ENCODE results near the gene PABPN1L. TPM values are rescaled to one million over a fixed set of nuclear protein-coding genes. Genes with fewer than 3 reads are reported as not detected.
A peak's percentile ranks its signal among the peaks of the same experiment; 100 is the strongest.

Gene PABPN1L
- total RNA-seq, 1 donor from 2014 or later, result 0.40 TPM

- H3K27me3 Mint-ChIP-seq (ENCODE audit: low read depth), result no peaks in the 10 kb centered on the region
- H3K36me3 Mint-ChIP-seq, result peaks cover 4% of the 10 kb centered on the region
- DNase-seq (ENCODE audit: low spot score in 2 of 2, unreplicated experiment in 2 of 2), result no peak
- H3K4me1 Mint-ChIP-seq, result peaks cover 14% of the 10 kb centered on the region
- H3K4me3 Mint-ChIP-seq, result peak overlapping the region; percentile 68
- no peak overlapping the region for H3K27ac Mint-ChIP-seq
- TF ChIP-seq CTCF (IDR thresholded peaks at IDR 0.05; ENCODE audit: unreplicated experiment), result no peak
- no peaks in the 10 kb centered on the region for H3K9me3 Mint-ChIP-seq
Observed at GRCh38 chr16:88855736-88856121, 10.7 kb downstream of the PABPN1L start.

- no peak overlapping the region for H3K27ac Mint-ChIP-seq
- no peaks in the 10 kb centered on the region for H3K27me3 Mint-ChIP-seq (ENCODE audit: low read depth)
Observed at GRCh38 chr16:88855176-88855575, 11.3 kb downstream of the PABPN1L start.

GRCh38 chr16:88854306-88855111, 12.0 kb downstream of the PABPN1L start:
- DNase-seq (ENCODE audit: low spot score in 2 of 2, unreplicated experiment in 2 of 2), result no peak
- no peak for TF ChIP-seq CTCF (IDR thresholded peaks at IDR 0.05; ENCODE audit: unreplicated experiment)
- Mint-ChIP-seq H3K4me1 (peaks cover 14% of the 10 kb centered on the region), H3K9me3 (no peaks in the 10 kb centered on the region), H3K4me3 (peak overlapping the region; percentile 63), H3K27ac (no peak overlapping the region), H3K27me3 (ENCODE audit: low read depth) (no peaks in the 10 kb centered on the region), H3K36me3 (peaks cover 3% of the 10 kb centered on the region)

More at GRCh38 chr16:88855176-88855575, 11.3 kb downstream of the PABPN1L start:
- DNase-seq (ENCODE audit: low spot score in 2 of 2, unreplicated experiment in 2 of 2), result no peak
- H3K36me3 Mint-ChIP-seq, result peaks cover 2% of the 10 kb centered on the region
- peaks cover 14% of the 10 kb centered on the region for H3K4me1 Mint-ChIP-seq
- peak overlapping the region; percentile 63 for H3K4me3 Mint-ChIP-seq
- no peaks in the 10 kb centered on the region for H3K9me3 Mint-ChIP-seq
- no peak for TF ChIP-seq CTCF (IDR thresholded peaks at IDR 0.05; ENCODE audit: unreplicated experiment)

GRCh38 chr16:88853325-88853941, 13.0 kb downstream of the PABPN1L start:
- H3K4me3 Mint-ChIP-seq, result no peak overlapping the region
- H3K27ac Mint-ChIP-seq, result no peak overlapping the region
- peaks cover 5% of the 10 kb centered on the region for H3K36me3 Mint-ChIP-seq
- no peaks in the 10 kb centered on the region for H3K27me3 Mint-ChIP-seq (ENCODE audit: low read depth)
- peaks cover 11% of the 10 kb centered on the region for H3K4me1 Mint-ChIP-seq
- no peak for DNase-seq (ENCODE audit: low spot score in 2 of 2, unreplicated experiment in 2 of 2)
- TF ChIP-seq CTCF (IDR thresholded peaks at IDR 0.05; ENCODE audit: unreplicated experiment), result no peak
- no peaks in the 10 kb centered on the region for H3K9me3 Mint-ChIP-seq

GRCh38 chr16:88851616-88852015, 14.8 kb downstream of the PABPN1L start:
- DNase-seq (ENCODE audit: low spot score in 2 of 2, unreplicated experiment in 2 of 2), result no peak
- H3K4me3 Mint-ChIP-seq, result no peak overlapping the region
- H3K4me1 Mint-ChIP-seq, result peaks cover 3% of the 10 kb centered on the region
- H3K27me3 Mint-ChIP-seq (ENCODE audit: low read depth), result no peaks in the 10 kb centered on the region
- no peak for TF ChIP-seq CTCF (IDR thresholded peaks at IDR 0.05; ENCODE audit: unreplicated experiment)
- H3K36me3 Mint-ChIP-seq, result peaks cover 5% of the 10 kb centered on the region
- H3K9me3 Mint-ChIP-seq, result no peaks in the 10 kb centered on the region
- H3K27ac Mint-ChIP-seq, result no peak overlapping the region
